Left cardiac atrium (tissue), 4 donors: ENCODE data around the gene ARMC9. TPM values are rescaled to one million over a fixed set of nuclear protein-coding genes. Genes with fewer than 3 reads are reported as not detected.
A peak's percentile ranks its signal among the peaks of the same experiment; 100 is the strongest.
"Not testable (repeated sequence)": the region's sequence is repeated elsewhere in the genome, so short reads cannot be mapped to it uniquely, and the experiment has no call there.

Source experiments
- ATAC-seq, 2 donors: fragments of 200-7000 bp; cut with Tn5 transposase; one replicate each; pipeline ENCODE4 v1.9.1; 2020; ENCODE audit warnings: mild to moderate bottlenecking in 2 of 2, moderate library complexity in 2 of 2
- DNase-seq: peaks from one replicate; pipeline ENCODE4 v3.0.0-alpha.2; 2020
- intact Hi-C, 2 donors: fragments of 100-400 bp; cut with DNase I; formaldehyde crosslinking; loops; one replicate each; pipeline versions ENCODE4 v1.14.1 to v1.15.1; 2022 to 2023
- total RNA-seq, 2 donors: library from RNA; stranded (reverse); fragmentation: NEBNext Ultra II Directional; extraction: Animal tissue kit (Norgen Biotek cat#: 25700); gene quantifications; one replicate each; pipeline ENCODE4 v1.2.1, GENCODE V29; 2021
- donor health status: DM: no; HTN: yes; CAD: no.
- donor health status: DM: no; HTN: yes; CAD: no; lungs with severe emphysema.
- donor health status: DM: yes; HTN: yes; CAD: no.
- donor health status: Dilated cardiomyopathy.

ARMC9 gene
- total RNA-seq, 2 donors from 2014 or later: 3.0 to 5.9 TPM

GRCh38 chr2:231295363-231295655 lies 96.9 kb downstream of the ARMC9 start:
- intact Hi-C loops: loop anchor here (5.0 kb wide), 2 partner anchors 68 to 102 kb away; partner anchors contain the start of gene B3GNT7 (in 1 of the 2)
- no peak for DNase-seq
- ATAC-seq: no peak

- DNase-seq (no peak), ATAC-seq (no peak)
- intact Hi-C loops: loop anchor here (2.0 to 5.0 kb wide), 3 partner anchors 69 to 104 kb away; partner anchors contain the start of gene B3GNT7 (in 1 of the 2)
These were observed 98.1 kb downstream of the ARMC9 start for GRCh38 chr2:231296401-231296974.

- DNase-seq (peak; percentile 67), ATAC-seq (peak; percentile 83 to 84)
- intact Hi-C loops: loop anchor here (2.0 to 5.0 kb wide), 3 partner anchors 70 to 103 kb away; partner anchors contain the start of gene B3GNT7 (in 1 of the 2)
These were observed 98.9 kb downstream of the ARMC9 start for GRCh38 chr2:231297108-231297908.

- ATAC-seq (no peak), DNase-seq (no peak)
- intact Hi-C loops: loop anchor here (5.0 kb wide), 2 partner anchors 71 to 99 kb away; partner anchors contain the start of gene B3GNT7 (in 1 of the 2)
These were observed 99.7 kb downstream of the ARMC9 start for GRCh38 chr2:231298091-231298490.

GRCh38 chr2:231299267-231299666 lies 100.8 kb downstream of the ARMC9 start:
- intact Hi-C loops: loop anchor here (5.0 kb wide), 2 partner anchors 72 to 98 kb away; partner anchors contain the start of gene B3GNT7 (in 1 of the 2)
- DNase-seq: no peak
- ATAC-seq: peak in 1 of 2 donors; percentile 36

- ATAC-seq (no peak), DNase-seq (no peak)
- intact Hi-C loops: no loop called here
These were observed 101.7 kb downstream of the ARMC9 start for GRCh38 chr2:231300020-231300721.

GRCh38 chr2:231300722-231301076 lies 102.3 kb downstream of the ARMC9 start:
- intact Hi-C loops: no loop called here
- ATAC-seq (no peak), DNase-seq (no peak)

GRCh38 chr2:231304259-231304658 lies 105.8 kb downstream of the ARMC9 start:
- ATAC-seq, intact Hi-C loops, DNase-seq: not testable (repeated sequence)

- no peak for ATAC-seq
- intact Hi-C loops: no loop called here
- no peak for DNase-seq
These were observed 106.8 kb downstream of the ARMC9 start for GRCh38 chr2:231305221-231305620.

- intact Hi-C loops: no loop called here
- DNase-seq (no peak), ATAC-seq (peak in 1 of 2 donors; percentile 35)
These were observed 108.5 kb downstream of the ARMC9 start for GRCh38 chr2:231306791-231307393.

GRCh38 chr2:231308219-231308618 lies 109.8 kb downstream of the ARMC9 start:
- intact Hi-C loops: no loop called here
- DNase-seq (no peak), ATAC-seq (no peak)

- ATAC-seq (peak in 1 of 2 donors; percentile 96), DNase-seq (no peak)
- intact Hi-C loops: no loop called here
These were observed 110.4 kb downstream of the ARMC9 start for GRCh38 chr2:231308631-231309428.

- ATAC-seq (no peak), DNase-seq (no peak)
- intact Hi-C loops: no loop called here
These were observed 113.6 kb downstream of the ARMC9 start for GRCh38 chr2:231312066-231312465.

GRCh38 chr2:231315896-231316295 lies 117.5 kb downstream of the ARMC9 start:
- ATAC-seq (no peak), DNase-seq (no peak)
- intact Hi-C loops: no loop called here

- no peak for DNase-seq
- intact Hi-C loops: no loop called here
These were observed 119.1 kb downstream of the ARMC9 start for GRCh38 chr2:231317579-231317978.

GRCh38 chr2:231318436-231318835 lies 120.0 kb downstream of the ARMC9 start:
- ATAC-seq (peak; percentile 74 to 87), DNase-seq (peak; percentile 62)
- intact Hi-C loops: no loop called here

More at GRCh38 chr2:231317579-231317978, 119.1 kb downstream of the ARMC9 start:
- ATAC-seq: no peak

GRCh38 chr2:231318954-231319353 lies 120.5 kb downstream of the ARMC9 start:
- intact Hi-C loops: no loop called here
- ATAC-seq: no peak

GRCh38 chr2:231319867-231320266 lies 121.4 kb downstream of the ARMC9 start:
- no peak for DNase-seq
- ATAC-seq: no peak
- intact Hi-C loops: no loop called here

More at GRCh38 chr2:231318954-231319353, 120.5 kb downstream of the ARMC9 start:
- no peak for DNase-seq

- ATAC-seq: peak; percentile 76 to 80
- DNase-seq: peak; percentile 47
- intact Hi-C loops: no loop called here
These were observed 122.6 kb downstream of the ARMC9 start for GRCh38 chr2:231321021-231321420.
